Erythroblast (primary cell): ENCODE data around the gene DAPK2.

Experiments used
- GATA1 ChIP-seq: IDR thresholded peaks from 2 replicates; pipeline ENCODE4 v1.6.1; 2011; ENCODE audit warnings: low read depth, mild to moderate bottlenecking, control low read depth, low read length, moderate library complexity
- POLR2A ChIP-seq: IDR thresholded peaks from 2 replicates; pipeline ENCODE4 v1.6.1; 2011; ENCODE audit warnings: mild to moderate bottlenecking, low read length

DNA sequence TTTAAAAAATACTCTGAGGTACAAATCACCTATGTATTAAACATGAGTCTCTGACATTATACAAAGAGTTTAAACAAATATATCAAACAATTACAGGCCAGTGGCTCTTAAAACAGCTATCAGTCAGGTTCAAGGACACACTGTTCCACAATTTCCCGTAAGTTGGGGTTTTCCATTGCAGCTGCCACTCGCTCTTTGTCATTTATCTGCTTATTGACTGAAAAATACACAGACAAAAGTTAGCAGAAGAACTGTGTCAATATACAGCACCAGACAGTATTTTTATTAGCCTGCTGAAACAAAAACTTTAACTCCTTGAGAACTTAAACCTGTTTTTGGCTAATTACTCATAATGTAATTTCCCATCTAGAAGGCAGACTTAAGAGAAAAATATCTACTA lies 26.5 kb upstream of the DAPK2 start:
- TF ChIP-seq POLR2A (no peak), GATA1 (no peak)
